ENCODE data around the gene MICAL3. TPM values are rescaled to one million over a fixed set of nuclear protein-coding genes. Genes with fewer than 3 reads are reported as not detected.

Gene MICAL3
- total RNA-seq, 1 donor from 2014 or later: 47.5 TPM

DNA sequence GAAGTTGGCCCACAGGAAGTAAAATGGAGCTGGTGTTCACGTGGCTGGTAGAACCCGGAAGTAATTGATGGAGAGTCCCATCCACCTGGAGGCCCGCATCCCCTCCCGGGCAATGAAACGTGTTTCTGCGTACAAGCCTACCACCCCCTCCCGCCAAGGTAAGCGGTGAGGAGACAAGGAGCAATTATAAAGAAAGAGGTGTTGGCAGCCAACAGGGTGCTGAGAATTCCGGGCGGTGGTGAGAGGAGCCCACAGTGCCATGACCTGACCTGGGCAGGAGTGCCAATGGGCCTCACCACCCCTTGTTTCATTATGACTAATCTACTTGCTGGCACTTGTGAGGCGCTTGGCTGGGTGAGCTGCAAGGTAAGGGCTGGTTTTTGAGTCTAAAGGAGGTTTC is 166.3 kb downstream of the MICAL3 start:
- H3K4me3 ChIP-seq (ENCODE audit: low read depth, low read length): no peak overlapping the region
- TF ChIP-seq CTCF (conservative IDR thresholded peaks at IDR 0.05; ENCODE audit: low read depth, low read length): no peak
- DNase-seq (ENCODE audit: low read depth): no peak

DNA sequence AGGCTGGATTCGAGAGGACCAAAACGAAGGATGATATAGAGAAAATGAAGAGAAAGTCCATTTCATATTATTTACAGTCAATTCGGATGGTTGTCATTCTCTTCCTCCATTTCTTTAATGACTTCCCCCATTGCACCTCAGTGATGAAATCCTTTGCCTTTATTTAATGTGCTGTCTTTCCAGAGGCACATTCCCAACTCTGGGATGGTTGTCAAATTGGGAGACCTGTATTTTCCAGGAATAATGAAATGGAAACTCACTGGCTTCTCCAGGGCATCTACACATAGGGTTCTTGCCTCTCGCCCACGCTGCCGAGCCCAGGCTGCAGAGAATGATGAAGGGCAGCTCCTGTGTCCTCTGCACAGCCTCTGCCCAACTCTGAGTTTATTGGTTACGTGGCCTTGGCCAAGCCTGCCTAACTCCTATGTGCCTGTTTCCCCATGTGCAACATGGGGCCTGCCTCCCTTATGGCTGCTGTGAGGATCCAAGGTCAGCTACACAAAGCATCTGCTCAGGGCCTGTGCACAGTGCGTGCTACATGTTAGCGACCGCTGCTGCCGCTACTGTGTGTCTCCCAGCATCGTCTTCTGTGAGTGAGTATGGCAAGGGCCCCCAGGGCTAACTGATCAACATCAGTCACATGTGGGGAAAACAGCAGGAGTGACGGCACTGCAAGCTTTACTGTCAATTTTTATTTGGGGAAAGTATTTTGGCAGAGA is 168.6 kb downstream of the MICAL3 start:
- TF ChIP-seq CTCF (conservative IDR thresholded peaks at IDR 0.05; ENCODE audit: low read depth, low read length): no peak
- DNase-seq (ENCODE audit: low read depth): no peak
- H3K4me3 ChIP-seq (ENCODE audit: low read depth, low read length): no peak overlapping the region

GRCh38 chr22:17853073-17853472 is 171.3 kb downstream of the MICAL3 start:
- TF ChIP-seq CTCF (conservative IDR thresholded peaks at IDR 0.05; ENCODE audit: low read depth, low read length): no peak
- DNase-seq (ENCODE audit: low read depth): no peak

DNA sequence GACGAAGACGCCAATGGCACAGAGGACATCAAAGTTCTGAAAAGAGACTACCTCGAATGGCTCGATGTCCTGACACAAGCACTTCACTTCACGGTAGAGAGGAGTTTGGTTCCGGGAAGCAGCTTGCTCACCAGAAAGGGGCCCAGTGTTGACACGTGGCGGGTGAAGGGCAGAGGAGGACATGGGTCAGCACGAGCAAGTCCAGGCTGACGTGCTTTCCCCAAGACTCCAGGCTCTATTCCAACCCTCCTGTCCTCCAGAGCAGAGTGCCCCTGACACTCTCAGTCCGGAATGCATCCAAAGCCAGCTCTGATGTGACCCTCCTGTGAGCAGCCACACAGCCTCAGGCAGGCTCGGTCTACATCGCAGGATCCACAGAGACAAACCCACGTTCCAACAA is 172.6 kb downstream of the MICAL3 start:
- DNase-seq (ENCODE audit: low read depth): no peak
- TF ChIP-seq CTCF (conservative IDR thresholded peaks at IDR 0.05; ENCODE audit: low read depth, low read length): no peak
- no peak overlapping the region for H3K4me3 ChIP-seq (ENCODE audit: low read depth, low read length)

More at GRCh38 chr22:17853073-17853472, 171.3 kb downstream of the MICAL3 start:
- H3K4me3 ChIP-seq (ENCODE audit: low read depth, low read length): no peak overlapping the region

- H3K4me3 ChIP-seq (ENCODE audit: low read depth, low read length): no peak overlapping the region
- no peak for DNase-seq (ENCODE audit: low read depth)
- TF ChIP-seq CTCF (conservative IDR thresholded peaks at IDR 0.05; ENCODE audit: low read depth, low read length): no peak
Measured at GRCh38 chr22:17847360-17848078, 176.8 kb downstream of the MICAL3 start.

GRCh38 chr22:17846326-17846992 is 177.9 kb downstream of the MICAL3 start:
- H3K4me3 ChIP-seq (ENCODE audit: low read depth, low read length): no peak overlapping the region
- no peak for DNase-seq (ENCODE audit: low read depth)
- no peak for TF ChIP-seq CTCF (conservative IDR thresholded peaks at IDR 0.05; ENCODE audit: low read depth, low read length)
